Measurements from ENCODE around the gene INHA.

DNA sequence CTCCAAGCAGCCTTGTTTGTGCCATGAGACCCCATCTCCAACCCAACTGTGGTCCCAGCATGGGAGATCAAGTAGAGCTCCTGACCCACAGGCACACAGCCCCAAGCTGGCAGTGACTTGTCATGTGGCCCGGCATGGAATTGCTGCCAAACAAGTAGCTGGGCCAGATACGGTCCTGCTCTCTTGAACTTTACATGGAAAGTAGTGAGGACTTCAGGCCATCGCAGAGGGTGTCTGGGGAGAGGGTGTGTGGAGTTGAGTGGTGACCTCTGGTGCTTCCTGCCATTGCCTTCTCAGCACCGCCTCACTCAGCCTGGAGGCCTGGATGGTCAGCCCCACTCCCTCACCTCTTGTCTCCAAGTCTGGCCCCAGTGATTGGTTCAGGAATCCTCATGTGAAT is 44.4 kb downstream of the INHA start:
- TF ChIP-seq, protein P1, sequence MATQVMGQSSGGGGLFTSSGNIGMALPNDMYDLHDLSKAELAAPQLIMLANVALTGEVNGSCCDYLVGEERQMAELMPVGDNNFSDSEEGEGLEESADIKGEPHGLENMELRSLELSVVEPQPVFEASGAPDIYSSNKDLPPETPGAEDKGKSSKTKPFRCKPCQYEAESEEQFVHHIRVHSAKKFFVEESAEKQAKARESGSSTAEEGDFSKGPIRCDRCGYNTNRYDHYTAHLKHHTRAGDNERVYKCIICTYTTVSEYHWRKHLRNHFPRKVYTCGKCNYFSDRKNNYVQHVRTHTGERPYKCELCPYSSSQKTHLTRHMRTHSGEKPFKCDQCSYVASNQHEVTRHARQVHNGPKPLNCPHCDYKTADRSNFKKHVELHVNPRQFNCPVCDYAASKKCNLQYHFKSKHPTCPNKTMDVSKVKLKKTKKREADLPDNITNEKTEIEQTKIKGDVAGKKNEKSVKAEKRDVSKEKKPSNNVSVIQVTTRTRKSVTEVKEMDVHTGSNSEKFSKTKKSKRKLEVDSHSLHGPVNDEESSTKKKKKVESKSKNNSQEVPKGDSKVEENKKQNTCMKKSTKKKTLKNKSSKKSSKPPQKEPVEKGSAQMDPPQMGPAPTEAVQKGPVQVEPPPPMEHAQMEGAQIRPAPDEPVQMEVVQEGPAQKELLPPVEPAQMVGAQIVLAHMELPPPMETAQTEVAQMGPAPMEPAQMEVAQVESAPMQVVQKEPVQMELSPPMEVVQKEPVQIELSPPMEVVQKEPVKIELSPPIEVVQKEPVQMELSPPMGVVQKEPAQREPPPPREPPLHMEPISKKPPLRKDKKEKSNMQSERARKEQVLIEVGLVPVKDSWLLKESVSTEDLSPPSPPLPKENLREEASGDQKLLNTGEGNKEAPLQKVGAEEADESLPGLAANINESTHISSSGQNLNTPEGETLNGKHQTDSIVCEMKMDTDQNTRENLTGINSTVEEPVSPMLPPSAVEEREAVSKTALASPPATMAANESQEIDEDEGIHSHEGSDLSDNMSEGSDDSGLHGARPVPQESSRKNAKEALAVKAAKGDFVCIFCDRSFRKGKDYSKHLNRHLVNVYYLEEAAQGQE (IDR thresholded peaks at IDR 0.05; ENCODE audit: insufficient read depth in 1 of 2, low read depth in 2 of 2, low read length in 2 of 2): no peak
- TF ChIP-seq POLR2AphosphoS5 (IDR thresholded peaks at IDR 0.05; ENCODE audit: low read depth, low read length) (no peak), SIN3A (IDR thresholded peaks at IDR 0.05; ENCODE audit: borderline replicate concordance, insufficient read depth, low read length) (no peak), TAF1 (IDR thresholded peaks at IDR 0.05; ENCODE audit: borderline replicate concordance, insufficient read depth, low read length) (no peak), FOXP2 (optimal IDR thresholded peaks at IDR 0.05; ENCODE audit: borderline replicate concordance, extremely low read depth, extremely low read length, insufficient read depth) (no peak)

Measured in PFSK-1 (cell line).